ENCODE results near the gene TAS2R41.

DNA sequence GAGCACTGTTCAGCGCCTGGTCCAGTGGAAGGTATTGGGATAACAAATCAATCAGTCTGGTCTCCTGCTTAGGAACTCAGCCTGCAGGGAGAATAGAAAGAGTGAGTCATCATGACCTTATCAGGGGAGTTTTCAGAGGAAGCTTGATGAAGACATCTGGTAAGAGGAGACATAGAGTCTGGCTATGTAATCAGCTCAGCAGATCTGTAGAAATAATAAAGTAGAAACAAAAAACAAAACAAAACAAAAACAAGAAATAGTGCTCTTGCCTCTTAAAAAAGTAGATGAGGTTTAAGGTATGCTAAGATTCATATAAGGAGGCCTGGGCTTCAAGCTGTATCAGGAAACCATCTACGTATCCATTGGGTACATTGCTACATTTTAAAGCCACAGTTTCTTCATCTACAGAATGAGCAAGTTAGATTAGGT lies 14.4 kb downstream of the TAS2R41 start:
- TF ChIP-seq POLR2AphosphoS5 (IDR thresholded peaks at IDR 0.05; ENCODE audit: borderline replicate concordance, low read depth, low read length), result no peak
- no peak for TF ChIP-seq EZH2 (IDR thresholded peaks at IDR 0.05)
- TF ChIP-seq FOXP2 (optimal IDR thresholded peaks at IDR 0.05; ENCODE audit: control extremely low read depth, extremely low read length, insufficient read depth), result no peak
